ENCODE results near the gene MRPL37.

DNA sequence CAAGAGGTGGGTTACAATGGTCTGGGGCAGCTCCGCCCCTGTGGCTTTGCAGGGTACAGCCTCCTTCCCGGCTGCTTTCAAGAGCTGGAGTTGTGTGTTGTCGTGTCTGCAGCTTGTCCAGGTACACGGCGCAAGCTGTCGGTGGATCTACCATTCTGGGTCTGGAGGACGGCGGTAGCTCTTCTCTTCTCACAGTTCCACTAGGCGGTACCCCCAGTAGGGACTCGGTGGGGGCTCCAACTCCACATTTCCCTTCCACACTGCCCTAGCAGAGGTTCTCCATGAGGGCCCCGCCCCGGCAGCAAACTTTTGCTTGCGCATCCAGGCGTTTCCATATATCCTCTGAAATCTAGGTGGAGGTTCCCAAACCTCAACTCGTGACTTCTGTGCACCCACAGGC, 34.8 kb upstream of the MRPL37 start:
- TF ChIP-seq POLR2A (IDR thresholded peaks at IDR 0.05): no peak
- TF ChIP-seq, protein P1, sequence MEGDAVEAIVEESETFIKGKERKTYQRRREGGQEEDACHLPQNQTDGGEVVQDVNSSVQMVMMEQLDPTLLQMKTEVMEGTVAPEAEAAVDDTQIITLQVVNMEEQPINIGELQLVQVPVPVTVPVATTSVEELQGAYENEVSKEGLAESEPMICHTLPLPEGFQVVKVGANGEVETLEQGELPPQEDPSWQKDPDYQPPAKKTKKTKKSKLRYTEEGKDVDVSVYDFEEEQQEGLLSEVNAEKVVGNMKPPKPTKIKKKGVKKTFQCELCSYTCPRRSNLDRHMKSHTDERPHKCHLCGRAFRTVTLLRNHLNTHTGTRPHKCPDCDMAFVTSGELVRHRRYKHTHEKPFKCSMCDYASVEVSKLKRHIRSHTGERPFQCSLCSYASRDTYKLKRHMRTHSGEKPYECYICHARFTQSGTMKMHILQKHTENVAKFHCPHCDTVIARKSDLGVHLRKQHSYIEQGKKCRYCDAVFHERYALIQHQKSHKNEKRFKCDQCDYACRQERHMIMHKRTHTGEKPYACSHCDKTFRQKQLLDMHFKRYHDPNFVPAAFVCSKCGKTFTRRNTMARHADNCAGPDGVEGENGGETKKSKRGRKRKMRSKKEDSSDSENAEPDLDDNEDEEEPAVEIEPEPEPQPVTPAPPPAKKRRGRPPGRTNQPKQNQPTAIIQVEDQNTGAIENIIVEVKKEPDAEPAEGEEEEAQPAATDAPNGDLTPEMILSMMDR (IDR thresholded peaks at IDR 0.05): no peak
